Aorta (tissue), 5 donors: ENCODE data around the gene FOXO6. TPM values are rescaled to one million over a fixed set of nuclear protein-coding genes. Genes with fewer than 3 reads are reported as not detected.

Experiments
- ATAC-seq: fragments of 200-7000 bp; cut with Tn5 transposase; one replicate; pipeline ENCODE4 v1.9.1; 2022; ENCODE audit warnings: moderate library complexity; ENCODE audit not compliant: low FRiP score
- DNase-seq, 2 donors: peaks; one replicate each; pipeline ENCODE4 v3.0.0-alpha.2; 2020
- H3K27ac ChIP-seq, 2 donors: one replicate each; pipeline ENCODE4 v1.5.1; 2013; ENCODE audit warnings: low read length in 2 of 2, mild to moderate bottlenecking in 2 of 2, moderate library complexity in 2 of 2, control low read depth in 1 of 2, inconsistent platforms in 1 of 2, low read depth in 1 of 2
- H3K27me3 ChIP-seq, 2 donors: one replicate each; pipeline ENCODE4 v1.6.1; 2013; ENCODE audit warnings: control low read depth in 1 of 2, low read length in 1 of 2, mild to moderate bottlenecking in 1 of 2, moderate library complexity in 1 of 2; ENCODE audit not compliant: insufficient read depth in 2 of 2, control insufficient read depth in 1 of 2
- H3K36me3 ChIP-seq, 2 donors: one replicate each; pipeline ENCODE4 v1.6.1; 2013; ENCODE audit warnings: control low read depth in 1 of 2, low read length in 1 of 2, mild to moderate bottlenecking in 1 of 2; ENCODE audit not compliant: insufficient read depth in 2 of 2, control insufficient read depth in 1 of 2
- H3K4me1 ChIP-seq, 2 donors: one replicate each; pipeline ENCODE4 v1.6.1; 2013; ENCODE audit warnings: low read length in 2 of 2, control low read depth in 1 of 2, mild to moderate bottlenecking in 1 of 2, moderate library complexity in 1 of 2; ENCODE audit not compliant: insufficient read depth in 2 of 2, control insufficient read depth in 1 of 2
- H3K4me3 ChIP-seq, 2 donors: one replicate each; pipeline ENCODE4 v1.5.1; 2013; ENCODE audit warnings: low read length in 2 of 2, control low read depth in 1 of 2, mild to moderate bottlenecking in 1 of 2
- H3K9me3 ChIP-seq: one replicate; pipeline ENCODE4 v1.6.1; 2013; ENCODE audit warnings: mild to moderate bottlenecking, low read length; ENCODE audit not compliant: control insufficient read depth
- WGBS, 2 donors: extraction: QIAGEN DNeasy Blood & Tissue Kit; methylation state at CpG; one replicate each; pipeline ENCODE4 v1.1.7; 2013; 5-methylcytosine and 5-hydroxymethylcytosine counted together
- intact Hi-C, 2 donors: fragments of 100-400 bp; cut with DNase I; formaldehyde crosslinking; loops; one replicate each; pipeline versions ENCODE4 v1.14.2 to v1.15.0; 2022
- long read RNA-seq, 2 donors: library from polyadenylated mRNA; unstranded; transcript quantifications; one replicate each; pipeline ENCODE4 v2.0.0, GENCODE V29; 2020 to 2021
- polyA plus RNA-seq, 2 donors: library from polyadenylated mRNA; stranded (reverse); fragments of 200-250 nt; gene quantifications; one replicate each; pipeline ENCODE4 v1.2.3, GENCODE V29; 2013
- total RNA-seq, 2 donors: library from RNA; stranded (reverse); fragmentation: NEBNext Ultra II Directional; extraction: Animal tissue kit (Norgen Biotek cat#: 25700); gene quantifications; one replicate each; pipeline ENCODE4 v1.2.1, GENCODE V29; 2021
- donor health status: healthy with polysubstance abuse.
- donor health status: Bipolar disorder and iron deficiency.
- donor health status: DM: no; HTN: no; CAD: no.
- donor health status: DM: no; HTN: no; CAD: no.
- donor health status: DM: yes; HTN: yes; CAD: no.

The FOXO6 gene
- total RNA-seq, result 1 to 10 TPM; 1.4 to 3.3 TPM
- under 1 TPM; 0.13 to 0.38 TPM for polyA plus RNA-seq
- long read RNA-seq, donor 1, result 0 reads
- long read RNA-seq, donor 2, partial matches to known transcripts, result 0 of 4 reads
- long read RNA-seq, donor 2, other reads (novel, unspliced or antisense), result 4 of 4 reads

DNA sequence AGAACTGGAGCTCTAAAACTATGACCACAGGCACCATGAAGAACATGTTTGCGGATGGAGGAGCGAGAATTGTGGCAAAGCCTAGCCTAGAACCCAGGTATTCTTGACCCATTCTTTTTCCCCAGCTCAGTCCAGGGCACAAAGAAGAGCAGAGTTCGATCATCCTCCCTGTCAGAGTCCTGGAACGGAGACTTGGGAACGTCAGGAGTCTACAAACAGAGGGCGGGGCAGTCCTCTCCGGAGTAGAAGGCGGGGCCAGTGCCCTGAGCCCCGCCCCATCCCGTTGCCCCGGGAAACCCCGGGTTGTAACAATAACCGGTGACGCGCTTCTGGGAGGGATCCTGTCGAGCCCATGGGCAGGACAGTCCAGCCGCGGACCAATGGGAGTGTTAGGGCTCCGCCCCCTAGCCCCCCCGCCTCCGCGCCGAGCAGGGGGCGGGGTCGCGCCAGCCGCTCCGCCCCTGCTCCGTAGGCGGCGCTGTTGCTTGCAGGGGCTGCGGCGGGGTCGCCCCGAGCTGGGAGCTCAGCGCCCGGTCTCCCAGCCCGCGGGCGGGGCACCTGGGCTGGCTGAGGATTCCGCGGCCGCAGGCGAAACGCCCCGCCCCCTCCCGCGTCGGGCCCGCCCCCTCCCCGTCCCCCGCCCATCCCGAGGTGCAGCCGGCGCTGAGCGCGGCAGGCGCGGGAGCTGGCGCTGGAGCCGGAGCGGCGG lies at the start of gene FOXO6:
Gene FOXO6, plus strand, starts transcription at position 649 of the 709 bp plus-strand sequence.
- no peak within 1 kb of the TSS for H3K27ac ChIP-seq
- H3K27me3 ChIP-seq, result no peaks in the 10 kb centered on the region
- no peaks in the 10 kb centered on the region for H3K9me3 ChIP-seq
- H3K4me1 ChIP-seq, result no peaks in the 10 kb centered on the region
- WGBS, 2 donors, result 3 to 8% methylated on average over 28 to 63 of the region's 63 CpGs
- intact Hi-C loops, result no loop called here
- peak within 1 kb of the TSS; percentile 38 to 70 for H3K4me3 ChIP-seq
- peak; percentile 95 for ATAC-seq
- DNase-seq, result peak; percentile 99
- no peaks in the 10 kb centered on the region for H3K36me3 ChIP-seq

GRCh38 chr1:41312991-41313645 lies 48.1 kb upstream of the FOXO6 start:
- H3K4me3 ChIP-seq, result no peak overlapping the region
- DNase-seq, result no peak
- H3K36me3 ChIP-seq, result no peaks in the 10 kb centered on the region
- intact Hi-C loops, result no loop called here
- H3K9me3 ChIP-seq, result no peaks in the 10 kb centered on the region
- WGBS, 2 donors, result 45 to 47% methylated on average over 4 of the region's 4 CpGs
- H3K4me1 ChIP-seq, result no peaks in the 10 kb centered on the region
- H3K27ac ChIP-seq, result peak overlapping the region in 1 of 2 donors; percentile 45
- no peaks in the 10 kb centered on the region for H3K27me3 ChIP-seq
- ATAC-seq, result peak; percentile 58

- ATAC-seq (peak; percentile 58), DNase-seq (no peak)
- Histone ChIP-seq H3K27ac (peak overlapping the region in 1 of 2 donors; percentile 45), H3K4me1 (no peaks in the 10 kb centered on the region), H3K36me3 (no peaks in the 10 kb centered on the region), H3K4me3 (no peak overlapping the region), H3K9me3 (no peaks in the 10 kb centered on the region), H3K27me3 (no peaks in the 10 kb centered on the region)
- 57 to 63% methylated on average over 7 of the region's 7 CpGs for WGBS, 2 donors
- intact Hi-C loops, result no loop called here
Measured at GRCh38 chr1:41313661-41314131, 47.5 kb upstream of the FOXO6 start.

GRCh38 chr1:41314376-41315145 lies 46.7 kb upstream of the FOXO6 start:
- Histone ChIP-seq H3K9me3 (no peaks in the 10 kb centered on the region), H3K27me3 (no peaks in the 10 kb centered on the region), H3K36me3 (no peaks in the 10 kb centered on the region), H3K4me3 (no peak overlapping the region), H3K4me1 (no peaks in the 10 kb centered on the region), H3K27ac (no peak overlapping the region)
- intact Hi-C loops, result loop anchor here in 1 of 2 donors (5.0 kb wide), 1 partner anchor 43 kb away; no protein-coding TSS in a partner anchor
- ATAC-seq (no peak), DNase-seq (no peak)
- 76 to 77% methylated on average over 11 of the region's 11 CpGs for WGBS, 2 donors

GRCh38 chr1:41315146-41315822 lies 46.0 kb upstream of the FOXO6 start:
- H3K9me3 ChIP-seq, result no peaks in the 10 kb centered on the region
- WGBS, 2 donors, result 92 to 94% methylated on average over 15 of the region's 15 CpGs
- no peak for ATAC-seq
- no peaks in the 10 kb centered on the region for H3K27me3 ChIP-seq
- intact Hi-C loops, result loop anchor here in 1 of 2 donors (5.0 kb wide), 1 partner anchor 42 kb away; no protein-coding TSS in a partner anchor
- H3K4me1 ChIP-seq, result no peaks in the 10 kb centered on the region
- no peak overlapping the region for H3K4me3 ChIP-seq
- H3K36me3 ChIP-seq, result no peaks in the 10 kb centered on the region
- DNase-seq, result no peak
- no peak overlapping the region for H3K27ac ChIP-seq

DNA sequence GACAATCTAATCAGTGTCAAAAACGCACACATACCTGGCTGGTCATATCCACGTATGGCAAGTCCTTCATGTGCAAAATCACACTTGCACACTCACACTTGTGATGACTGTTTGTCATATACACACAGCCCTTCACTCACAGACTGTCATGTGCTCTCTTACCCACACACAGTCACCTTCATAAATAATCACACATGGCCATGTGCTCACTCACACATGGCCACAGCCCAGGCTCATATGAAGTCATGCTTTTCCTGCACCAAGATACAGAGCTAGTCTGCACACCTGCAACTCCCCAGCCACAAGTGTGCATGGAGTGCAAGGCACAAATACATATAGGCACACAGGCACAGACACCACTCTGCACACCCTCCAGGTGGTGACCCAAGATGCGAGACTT lies 45.4 kb upstream of the FOXO6 start:
- ATAC-seq, result no peak
- 90 to 94% methylated on average over 3 of the region's 3 CpGs for WGBS, 2 donors
- intact Hi-C loops, result loop anchor here in 1 of 2 donors (5.0 kb wide), 1 partner anchor 41 kb away; no protein-coding TSS in a partner anchor
- no peak overlapping the region for H3K4me3 ChIP-seq
- H3K36me3 ChIP-seq, result no peaks in the 10 kb centered on the region
- no peak for DNase-seq
- no peaks in the 10 kb centered on the region for H3K9me3 ChIP-seq
- no peaks in the 10 kb centered on the region for H3K4me1 ChIP-seq
- no peak overlapping the region for H3K27ac ChIP-seq
- H3K27me3 ChIP-seq, result no peaks in the 10 kb centered on the region

DNA sequence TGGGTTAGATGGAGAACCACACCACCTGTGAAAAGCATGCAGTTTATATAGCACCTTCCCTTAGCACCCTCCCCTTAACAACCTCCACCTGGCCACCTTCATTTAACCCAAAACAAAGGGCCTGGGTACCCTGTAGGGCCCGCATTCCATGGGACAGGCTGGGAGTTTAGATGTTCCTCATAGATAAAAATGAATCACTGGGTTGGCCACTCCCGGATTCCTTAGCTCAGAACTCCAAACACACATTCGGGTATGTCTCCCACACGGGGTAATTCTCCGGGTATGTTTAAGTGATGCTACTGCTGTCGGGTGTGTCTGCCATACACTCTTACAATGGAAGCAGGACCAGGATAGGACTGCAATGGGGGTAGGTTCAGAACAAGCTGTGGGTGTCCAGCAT lies 43.9 kb upstream of the FOXO6 start:
- intact Hi-C loops, result loop anchor here in 1 of 2 donors (5.0 kb wide), 1 partner anchor 40 kb away; no protein-coding TSS in a partner anchor
- no peaks in the 10 kb centered on the region for H3K27me3 ChIP-seq
- no peak overlapping the region for H3K27ac ChIP-seq
- no peak overlapping the region for H3K4me3 ChIP-seq
- H3K4me1 ChIP-seq, result no peaks in the 10 kb centered on the region
- WGBS, 2 donors, result 95 to 97% methylated on average over 6 of the region's 6 CpGs
- no peak for ATAC-seq
- no peaks in the 10 kb centered on the region for H3K9me3 ChIP-seq
- no peak for DNase-seq
- H3K36me3 ChIP-seq, result no peaks in the 10 kb centered on the region

DNA sequence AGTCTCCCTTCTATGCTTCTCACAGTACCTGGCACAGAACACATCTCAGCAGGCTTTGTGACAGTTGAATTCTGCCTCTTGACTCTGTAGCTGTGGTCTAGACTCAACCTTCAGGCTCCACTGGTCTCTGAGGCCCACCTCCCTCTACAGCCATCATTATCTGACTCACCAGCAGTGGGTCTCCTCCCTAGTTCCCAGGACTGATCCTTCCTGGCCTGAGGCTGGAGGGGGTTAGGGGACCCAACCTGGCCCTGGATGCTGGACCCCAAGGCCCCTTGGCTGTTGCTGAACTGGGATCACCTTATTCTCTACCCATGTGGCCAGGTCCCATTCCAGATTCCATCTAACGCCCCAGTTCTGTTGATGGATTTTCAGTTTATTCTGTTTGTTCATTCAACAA lies 43.1 kb upstream of the FOXO6 start:
- Histone ChIP-seq H3K4me1 (no peaks in the 10 kb centered on the region), H3K27me3 (no peaks in the 10 kb centered on the region), H3K27ac (no peak overlapping the region), H3K4me3 (no peak overlapping the region), H3K36me3 (no peaks in the 10 kb centered on the region), H3K9me3 (no peaks in the 10 kb centered on the region)
- DNase-seq (no peak), ATAC-seq (no peak)
- WGBS, 2 donors, result 88 to 97% methylated on average over 1 of the region's 1 CpG
- intact Hi-C loops, result loop anchor here in 1 of 2 donors (5.0 kb wide), 1 partner anchor 39 kb away; no protein-coding TSS in a partner anchor
